ENCODE results near the gene DGKG.

DGKG gene

GRCh38 chr3:186257866-186258265, 104.2 kb downstream of the DGKG start:
- Histone ChIP-seq H2AFZ (ENCODE audit: low read length, unreplicated experiment) (no peak overlapping the region), H3K27ac (ENCODE audit: low read depth, low read length) (no peak overlapping the region), H3K4me1 (ENCODE audit: control insufficient read depth, insufficient read depth, low read length, unreplicated experiment) (peaks cover 25% of the 10 kb centered on the region), H3K4me3 (ENCODE audit: low read depth, low read length) (no peak overlapping the region), H3K79me2 (ENCODE audit: control insufficient read depth, insufficient read depth, low read length, unreplicated experiment) (no peaks in the 10 kb centered on the region), H3K27me3 (ENCODE audit: insufficient read depth, low read length) (no peaks in the 10 kb centered on the region), H3K36me3 (ENCODE audit: insufficient read depth, low read length) (no peaks in the 10 kb centered on the region)

- no peak overlapping the region for H3K27ac ChIP-seq (ENCODE audit: low read depth, low read length)
- H2AFZ ChIP-seq (ENCODE audit: low read length, unreplicated experiment), result no peak overlapping the region
- no peak overlapping the region for H3K4me3 ChIP-seq (ENCODE audit: low read depth, low read length)
- H3K27me3 ChIP-seq (ENCODE audit: insufficient read depth, low read length), result no peaks in the 10 kb centered on the region
- peaks cover 25% of the 10 kb centered on the region for H3K4me1 ChIP-seq (ENCODE audit: control insufficient read depth, insufficient read depth, low read length, unreplicated experiment)
- H3K79me2 ChIP-seq (ENCODE audit: control insufficient read depth, insufficient read depth, low read length, unreplicated experiment), result no peaks in the 10 kb centered on the region
- no peaks in the 10 kb centered on the region for H3K36me3 ChIP-seq (ENCODE audit: insufficient read depth, low read length)
Measured at GRCh38 chr3:186255703-186256331, 106.2 kb downstream of the DGKG start.

- Histone ChIP-seq H3K4me3 (ENCODE audit: low read depth, low read length) (no peak overlapping the region), H3K36me3 (ENCODE audit: insufficient read depth, low read length) (no peaks in the 10 kb centered on the region), H3K27me3 (ENCODE audit: insufficient read depth, low read length) (no peaks in the 10 kb centered on the region), H3K4me1 (ENCODE audit: control insufficient read depth, insufficient read depth, low read length, unreplicated experiment) (peaks cover 20% of the 10 kb centered on the region), H2AFZ (ENCODE audit: low read length, unreplicated experiment) (no peak overlapping the region), H3K27ac (ENCODE audit: low read depth, low read length) (no peak overlapping the region), H3K79me2 (ENCODE audit: control insufficient read depth, insufficient read depth, low read length, unreplicated experiment) (no peaks in the 10 kb centered on the region)
Measured at GRCh38 chr3:186254676-186255650, 107.1 kb downstream of the DGKG start.

DNA sequence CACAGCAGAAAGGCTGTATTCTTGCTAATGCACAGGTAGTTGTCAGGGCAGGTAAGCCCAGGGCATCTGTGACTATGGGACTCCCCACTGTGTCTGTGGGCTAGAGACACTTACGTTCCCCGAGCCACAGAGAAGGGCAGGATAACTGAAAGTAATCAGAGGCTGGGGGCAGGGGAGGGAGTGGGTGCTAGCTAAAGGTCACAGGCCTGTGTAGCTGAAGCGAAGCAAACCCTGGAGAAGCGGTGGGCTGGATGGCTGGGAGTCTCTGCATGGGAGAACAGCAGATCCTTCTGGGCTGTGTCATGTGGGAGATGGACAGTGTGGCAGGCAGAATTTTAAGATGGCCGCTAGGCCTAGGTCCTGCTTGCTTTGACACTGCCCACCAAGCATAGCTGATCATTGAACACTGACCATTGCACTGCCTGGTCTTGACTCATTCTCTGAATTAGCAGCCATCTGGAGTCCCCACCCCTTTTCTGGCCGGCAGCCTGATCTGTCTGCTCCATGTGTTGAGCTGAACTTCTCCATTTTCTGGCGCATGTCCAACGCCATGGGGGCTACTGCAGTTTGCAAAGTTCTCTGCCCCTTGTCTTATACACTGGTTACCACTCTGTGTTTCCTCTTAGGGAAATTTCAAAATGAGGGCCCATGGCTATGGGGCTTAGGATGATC, 110.0 kb downstream of the DGKG start:
- H3K79me2 ChIP-seq (ENCODE audit: control insufficient read depth, insufficient read depth, low read length, unreplicated experiment), result no peaks in the 10 kb centered on the region
- H3K36me3 ChIP-seq (ENCODE audit: insufficient read depth, low read length), result no peaks in the 10 kb centered on the region
- no peak overlapping the region for H3K4me3 ChIP-seq (ENCODE audit: low read depth, low read length)
- H3K27ac ChIP-seq (ENCODE audit: low read depth, low read length), result no peak overlapping the region
- H3K4me1 ChIP-seq (ENCODE audit: control insufficient read depth, insufficient read depth, low read length, unreplicated experiment), result no peaks in the 10 kb centered on the region
- no peak overlapping the region for H2AFZ ChIP-seq (ENCODE audit: low read length, unreplicated experiment)
- H3K27me3 ChIP-seq (ENCODE audit: insufficient read depth, low read length), result 0 out of 2 replicates have a peak, but pooled peaks cover 4% of the 10 kb centered on the region

DNA sequence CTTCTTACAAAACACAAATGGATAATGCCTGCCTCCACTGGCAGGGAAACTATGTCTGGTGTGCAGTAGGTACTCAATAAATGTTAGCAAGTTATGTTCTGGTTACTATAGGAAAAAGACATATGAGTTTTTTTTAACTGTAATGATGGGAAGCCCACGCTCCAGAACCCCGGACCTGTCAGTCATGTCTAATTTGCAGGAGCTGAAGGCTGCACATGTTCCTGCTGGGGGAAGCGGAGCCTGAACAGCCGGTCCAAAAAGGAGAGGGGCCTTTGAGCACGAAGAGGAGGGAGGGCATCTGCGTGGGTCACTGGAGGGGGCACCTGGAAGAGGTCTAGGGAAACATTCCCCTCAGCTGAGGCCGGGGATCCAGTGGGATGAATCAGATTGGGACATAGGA, 113.2 kb downstream of the DGKG start:
- Histone ChIP-seq H3K79me2 (ENCODE audit: control insufficient read depth, insufficient read depth, low read length, unreplicated experiment) (no peaks in the 10 kb centered on the region), H3K27me3 (ENCODE audit: insufficient read depth, low read length) (0 out of 2 replicates have a peak, but pooled peaks cover 4% of the 10 kb centered on the region), H3K4me3 (ENCODE audit: low read depth, low read length) (no peak overlapping the region), H3K4me1 (ENCODE audit: control insufficient read depth, insufficient read depth, low read length, unreplicated experiment) (no peaks in the 10 kb centered on the region), H3K36me3 (ENCODE audit: insufficient read depth, low read length) (no peaks in the 10 kb centered on the region), H3K27ac (ENCODE audit: low read depth, low read length) (no peak overlapping the region), H2AFZ (ENCODE audit: low read length, unreplicated experiment) (no peak overlapping the region)

GRCh38 chr3:186247821-186248814, 113.9 kb downstream of the DGKG start:
- Histone ChIP-seq H3K36me3 (ENCODE audit: insufficient read depth, low read length) (no peaks in the 10 kb centered on the region), H2AFZ (ENCODE audit: low read length, unreplicated experiment) (no peak overlapping the region), H3K4me3 (ENCODE audit: low read depth, low read length) (no peak overlapping the region), H3K27me3 (ENCODE audit: insufficient read depth, low read length) (0 out of 2 replicates have a peak, but pooled peaks cover 4% of the 10 kb centered on the region), H3K79me2 (ENCODE audit: control insufficient read depth, insufficient read depth, low read length, unreplicated experiment) (no peaks in the 10 kb centered on the region), H3K4me1 (ENCODE audit: control insufficient read depth, insufficient read depth, low read length, unreplicated experiment) (peaks cover 3% of the 10 kb centered on the region), H3K27ac (ENCODE audit: low read depth, low read length) (no peak overlapping the region)

GRCh38 chr3:186246941-186247340, 115.1 kb downstream of the DGKG start:
- Histone ChIP-seq H3K27me3 (ENCODE audit: insufficient read depth, low read length) (0 out of 2 replicates have a peak, but pooled peaks cover 4% of the 10 kb centered on the region), H3K4me1 (ENCODE audit: control insufficient read depth, insufficient read depth, low read length, unreplicated experiment) (peaks cover 10% of the 10 kb centered on the region), H3K79me2 (ENCODE audit: control insufficient read depth, insufficient read depth, low read length, unreplicated experiment) (no peaks in the 10 kb centered on the region), H2AFZ (ENCODE audit: low read length, unreplicated experiment) (no peak overlapping the region), H3K4me3 (ENCODE audit: low read depth, low read length) (no peak overlapping the region), H3K27ac (ENCODE audit: low read depth, low read length) (no peak overlapping the region), H3K36me3 (ENCODE audit: insufficient read depth, low read length) (no peaks in the 10 kb centered on the region)

DNA sequence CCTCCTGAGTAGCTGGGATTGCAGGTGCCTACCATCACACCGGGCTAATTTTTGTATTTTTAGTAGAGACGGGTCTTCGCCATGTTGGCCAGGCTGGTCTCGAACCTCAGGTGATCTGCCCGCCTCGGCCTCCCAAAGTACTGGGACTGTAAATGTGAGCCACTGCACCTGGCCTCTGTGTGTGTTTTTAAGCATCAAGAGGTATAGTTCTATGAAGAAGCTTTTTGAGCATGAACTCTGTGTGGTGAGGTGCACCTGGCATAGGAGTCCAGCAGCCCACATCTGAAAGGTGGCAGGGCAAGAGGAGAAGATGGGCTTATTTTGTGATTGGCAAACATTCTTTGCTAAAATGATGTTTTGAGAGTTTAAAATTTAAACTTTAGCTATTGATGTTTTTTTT, 118.0 kb downstream of the DGKG start:
- H3K4me3 ChIP-seq (ENCODE audit: low read depth, low read length), result no peak overlapping the region
- H3K27ac ChIP-seq (ENCODE audit: low read depth, low read length), result no peak overlapping the region
- H3K36me3 ChIP-seq (ENCODE audit: insufficient read depth, low read length), result no peaks in the 10 kb centered on the region
- H3K79me2 ChIP-seq (ENCODE audit: control insufficient read depth, insufficient read depth, low read length, unreplicated experiment), result no peaks in the 10 kb centered on the region
- H3K4me1 ChIP-seq (ENCODE audit: control insufficient read depth, insufficient read depth, low read length, unreplicated experiment), result peaks cover 15% of the 10 kb centered on the region
- H3K27me3 ChIP-seq (ENCODE audit: insufficient read depth, low read length), result 0 out of 2 replicates have a peak, but pooled peaks cover 4% of the 10 kb centered on the region
- no peak overlapping the region for H2AFZ ChIP-seq (ENCODE audit: low read length, unreplicated experiment)

GRCh38 chr3:186241910-186242821, 119.9 kb downstream of the DGKG start:
- no peaks in the 10 kb centered on the region for H3K27me3 ChIP-seq (ENCODE audit: insufficient read depth, low read length)
- H3K4me3 ChIP-seq (ENCODE audit: low read depth, low read length), result peak overlapping the region; percentile 78
- H3K36me3 ChIP-seq (ENCODE audit: insufficient read depth, low read length), result no peaks in the 10 kb centered on the region
- peak overlapping the region; percentile 77 for H3K27ac ChIP-seq (ENCODE audit: low read depth, low read length)
- peak overlapping the region; percentile 83 for H2AFZ ChIP-seq (ENCODE audit: low read length, unreplicated experiment)
- H3K4me1 ChIP-seq (ENCODE audit: control insufficient read depth, insufficient read depth, low read length, unreplicated experiment), result peaks cover 15% of the 10 kb centered on the region
- H3K79me2 ChIP-seq (ENCODE audit: control insufficient read depth, insufficient read depth, low read length, unreplicated experiment), result no peaks in the 10 kb centered on the region
